WTC11 (cell line): ENCODE measurements around the gene LEKR1. TPM values are rescaled to one million over a fixed set of nuclear protein-coding genes. Genes with fewer than 3 reads are reported as not detected.
A peak's percentile ranks its signal among the peaks of the same experiment; 100 is the strongest.

Experiments used
- ATAC-seq: fragments of 200-7000 bp; cut with Tn5 transposase; 2 replicates; pipeline ENCODE4 v1.10.0; 2021; ENCODE audit warnings: mild to moderate bottlenecking, moderate library complexity
- CTCF ChIA-PET: fragments of 300-600 bp; sonication (Branson Sonifier 250); formaldehyde crosslinking; loops from one replicate; lab custom pipeline; 2021; ENCODE audit warnings: antibody characterized with exemption; lab: Charles Lee
- POLR2A ChIA-PET: fragments of 350-600 bp; sonication (Branson Sonifier 250); formaldehyde crosslinking; loops from one replicate; lab custom pipeline; 2021; ENCODE audit warnings: antibody characterized with exemption; lab: Charles Lee
- DNase-seq: peaks from one replicate; pipeline ENCODE4 v3.0.0; 2021; ENCODE audit warnings: low spot score
- H3K27ac Mint-ChIP-seq: 2 replicates; pipeline ENCODE4 v1.8.0; 2021; ENCODE audit warnings: mixed read lengths
- H3K27me3 Mint-ChIP-seq: 2 replicates; pipeline ENCODE4 v1.8.0; 2021; ENCODE audit warnings: low read depth, mild to moderate bottlenecking, moderate library complexity, mixed read lengths
- H3K36me3 Mint-ChIP-seq: 2 replicates; pipeline ENCODE4 v1.8.0; 2021; ENCODE audit warnings: mixed read lengths
- H3K4me1 Mint-ChIP-seq: 2 replicates; pipeline ENCODE4 v1.8.0; 2022; ENCODE audit warnings: mixed read lengths
- H3K4me3 Mint-ChIP-seq: 2 replicates; pipeline ENCODE4 v1.8.0; 2021; ENCODE audit warnings: mild to moderate bottlenecking, moderate library complexity, mixed read lengths
- H3K9me3 Mint-ChIP-seq: 2 replicates; pipeline ENCODE4 v1.8.0; 2021; ENCODE audit warnings: mixed read lengths
- ARID4B ChIP-seq: sonication (generic); formaldehyde crosslinking; IDR thresholded peaks from 2 replicates; pipeline ENCODE4 v1.8.0; 2023; ENCODE audit warnings: missing genetic modification reagents, mild to moderate bottlenecking, borderline replicate concordance
- ESRRA ChIP-seq: sonication (generic); formaldehyde crosslinking; IDR thresholded peaks from 2 replicates; pipeline ENCODE4 v1.8.1; 2022; ENCODE audit warnings: mild to moderate bottlenecking, missing genetic modification reagents, borderline replicate concordance
- ETV6 ChIP-seq: sonication (generic); formaldehyde crosslinking; IDR thresholded peaks from 2 replicates; pipeline ENCODE4 v1.8.1; 2022; ENCODE audit warnings: mild to moderate bottlenecking, missing genetic modification reagents
- GRHL2 ChIP-seq: fragments of 250-450 bp; sonication (Bioruptor Pico); IDR thresholded peaks from 2 replicates; pipeline ENCODE4 v1.8.0; 2022; ENCODE audit warnings: mild to moderate bottlenecking, moderate library complexity; ENCODE audit not compliant: insufficient replicate concordance, severe bottlenecking
- JUN ChIP-seq: sonication (generic); formaldehyde crosslinking; IDR thresholded peaks from 2 replicates; pipeline ENCODE4 v1.8.0; 2023; ENCODE audit warnings: mild to moderate bottlenecking, missing genetic modification reagents
- KAT7 ChIP-seq: sonication (generic); formaldehyde crosslinking; IDR thresholded peaks from 2 replicates; pipeline ENCODE4 v1.8.1; 2023; ENCODE audit warnings: missing genetic modification reagents, mild to moderate bottlenecking, borderline replicate concordance
- MLX ChIP-seq: sonication (generic); formaldehyde crosslinking; IDR thresholded peaks from 2 replicates; pipeline ENCODE4 v1.8.1; 2023; ENCODE audit warnings: mild to moderate bottlenecking, missing genetic modification reagents, moderate library complexity
- NFYB ChIP-seq: sonication (generic); formaldehyde crosslinking; conservative IDR thresholded peaks from 2 replicates; pipeline ENCODE4 v1.8.0; 2022; ENCODE audit warnings: low read depth, missing genetic modification reagents
- SP1 ChIP-seq: sonication (generic); formaldehyde crosslinking; conservative IDR thresholded peaks from 2 replicates; pipeline ENCODE4 v1.8.1; 2022; ENCODE audit warnings: missing genetic modification reagents
- TCF7 ChIP-seq: sonication (generic); formaldehyde crosslinking; IDR thresholded peaks from 2 replicates; pipeline ENCODE4 v1.8.0; 2022; ENCODE audit warnings: mild to moderate bottlenecking, low read depth, missing genetic modification reagents, moderate library complexity
- ZMAT4 ChIP-seq: fragments of 250-450 bp; sonication (Bioruptor Pico); IDR thresholded peaks from 2 replicates; pipeline ENCODE4 v1.9.0; 2021; ENCODE audit warnings: mild to moderate bottlenecking
- total RNA-seq: library from RNA; stranded (reverse); gene quantifications from 3 replicates; pipeline ENCODE4 v1.2.3, GENCODE V29; 2021
- TF ChIP-seq, protein P1 (sequence below): sonication (generic); formaldehyde crosslinking; IDR thresholded peaks from 2 replicates; pipeline ENCODE4 v1.8.1; 2023; ENCODE audit warnings: mild to moderate bottlenecking, missing genetic modification reagents, borderline replicate concordance
- TF ChIP-seq, protein P2 (sequence below): sonication (generic); formaldehyde crosslinking; IDR thresholded peaks from 2 replicates; pipeline ENCODE4 v1.8.1; 2022; ENCODE audit warnings: mild to moderate bottlenecking, missing genetic modification reagents, moderate library complexity, borderline replicate concordance
- TF ChIP-seq, protein P3 (sequence below): sonication (generic); formaldehyde crosslinking; IDR thresholded peaks from 2 replicates; pipeline ENCODE4 v1.8.0; 2022; ENCODE audit warnings: mild to moderate bottlenecking, missing genetic modification reagents
- TF ChIP-seq, protein P4 (sequence below): sonication (generic); formaldehyde crosslinking; conservative IDR thresholded peaks from 2 replicates; pipeline ENCODE4 v1.8.1; 2022; ENCODE audit warnings: mild to moderate bottlenecking, missing genetic modification reagents
- TF ChIP-seq, protein P5 (sequence below): fragments of 250-450 bp; sonication (Bioruptor Pico); IDR thresholded peaks from 2 replicates; pipeline ENCODE4 v1.9.0; 2021; ENCODE audit warnings: mild to moderate bottlenecking

The LEKR1 gene
- total RNA-seq, 1 experiment from 2014 or later, result 0.09 TPM

DNA sequence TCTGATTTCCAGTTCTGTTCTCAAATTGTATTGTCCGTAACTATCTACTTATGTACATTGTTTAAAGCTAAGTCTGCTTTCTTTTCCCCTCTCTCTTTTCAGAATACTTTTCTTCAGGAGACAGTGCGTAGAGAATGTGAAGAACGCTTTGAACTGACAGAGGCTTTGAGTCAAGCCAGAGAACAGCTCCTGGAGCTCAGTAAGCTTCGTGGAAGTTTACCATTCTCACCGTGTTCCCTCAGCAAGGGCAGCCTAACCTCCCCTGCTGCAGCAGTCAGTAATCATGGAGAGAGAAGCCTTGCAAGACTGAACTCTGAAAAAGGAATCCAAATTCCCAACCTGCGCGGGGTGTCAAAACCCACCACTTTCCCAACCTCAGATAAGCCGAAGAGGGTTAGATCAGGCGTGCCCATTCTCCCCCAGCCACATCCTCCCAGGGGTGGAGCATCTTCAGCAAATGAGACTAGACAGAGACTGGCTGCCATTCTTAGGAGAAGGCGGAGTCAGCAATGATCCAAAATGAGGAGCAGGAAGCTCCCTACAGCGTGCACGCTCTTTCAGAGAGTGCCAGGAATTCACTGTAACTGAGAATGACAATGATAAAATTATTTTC, 219.2 kb downstream of the LEKR1 start:
- H3K27me3 Mint-ChIP-seq, result no peaks in the 10 kb centered on the region
- H3K9me3 Mint-ChIP-seq, result no peaks in the 10 kb centered on the region
- DNase-seq, result peak; percentile 36
- peak; percentile 98 for ATAC-seq
- CTCF ChIA-PET, result interaction anchor here (0.6 to 1.3 kb wide), 2 partner anchors 32 to 154 kb away, joined by 3 read pairs; no protein-coding TSS in a partner anchor
- peak overlapping the region; percentile 10 for H3K4me3 Mint-ChIP-seq
- POLR2A ChIA-PET, result no interaction called here
- peaks cover 23% of the 10 kb centered on the region for H3K4me1 Mint-ChIP-seq
- H3K27ac Mint-ChIP-seq, result no peak overlapping the region
- no peaks in the 10 kb centered on the region for H3K36me3 Mint-ChIP-seq
- TF ChIP-seq TCF7 (no peak), SP1 (CRISPR knock-in tag) (no peak), NFYB (CRISPR knock-in tag) (no peak)
- TF ChIP-seq, protein P1, sequence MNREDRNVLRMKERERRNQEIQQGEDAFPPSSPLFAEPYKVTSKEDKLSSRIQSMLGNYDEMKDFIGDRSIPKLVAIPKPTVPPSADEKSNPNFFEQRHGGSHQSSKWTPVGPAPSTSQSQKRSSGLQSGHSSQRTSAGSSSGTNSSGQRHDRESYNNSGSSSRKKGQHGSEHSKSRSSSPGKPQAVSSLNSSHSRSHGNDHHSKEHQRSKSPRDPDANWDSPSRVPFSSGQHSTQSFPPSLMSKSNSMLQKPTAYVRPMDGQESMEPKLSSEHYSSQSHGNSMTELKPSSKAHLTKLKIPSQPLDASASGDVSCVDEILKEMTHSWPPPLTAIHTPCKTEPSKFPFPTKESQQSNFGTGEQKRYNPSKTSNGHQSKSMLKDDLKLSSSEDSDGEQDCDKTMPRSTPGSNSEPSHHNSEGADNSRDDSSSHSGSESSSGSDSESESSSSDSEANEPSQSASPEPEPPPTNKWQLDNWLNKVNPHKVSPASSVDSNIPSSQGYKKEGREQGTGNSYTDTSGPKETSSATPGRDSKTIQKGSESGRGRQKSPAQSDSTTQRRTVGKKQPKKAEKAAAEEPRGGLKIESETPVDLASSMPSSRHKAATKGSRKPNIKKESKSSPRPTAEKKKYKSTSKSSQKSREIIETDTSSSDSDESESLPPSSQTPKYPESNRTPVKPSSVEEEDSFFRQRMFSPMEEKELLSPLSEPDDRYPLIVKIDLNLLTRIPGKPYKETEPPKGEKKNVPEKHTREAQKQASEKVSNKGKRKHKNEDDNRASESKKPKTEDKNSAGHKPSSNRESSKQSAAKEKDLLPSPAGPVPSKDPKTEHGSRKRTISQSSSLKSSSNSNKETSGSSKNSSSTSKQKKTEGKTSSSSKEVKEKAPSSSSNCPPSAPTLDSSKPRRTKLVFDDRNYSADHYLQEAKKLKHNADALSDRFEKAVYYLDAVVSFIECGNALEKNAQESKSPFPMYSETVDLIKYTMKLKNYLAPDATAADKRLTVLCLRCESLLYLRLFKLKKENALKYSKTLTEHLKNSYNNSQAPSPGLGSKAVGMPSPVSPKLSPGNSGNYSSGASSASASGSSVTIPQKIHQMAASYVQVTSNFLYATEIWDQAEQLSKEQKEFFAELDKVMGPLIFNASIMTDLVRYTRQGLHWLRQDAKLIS, result no peak
- TF ChIP-seq, protein P2, sequence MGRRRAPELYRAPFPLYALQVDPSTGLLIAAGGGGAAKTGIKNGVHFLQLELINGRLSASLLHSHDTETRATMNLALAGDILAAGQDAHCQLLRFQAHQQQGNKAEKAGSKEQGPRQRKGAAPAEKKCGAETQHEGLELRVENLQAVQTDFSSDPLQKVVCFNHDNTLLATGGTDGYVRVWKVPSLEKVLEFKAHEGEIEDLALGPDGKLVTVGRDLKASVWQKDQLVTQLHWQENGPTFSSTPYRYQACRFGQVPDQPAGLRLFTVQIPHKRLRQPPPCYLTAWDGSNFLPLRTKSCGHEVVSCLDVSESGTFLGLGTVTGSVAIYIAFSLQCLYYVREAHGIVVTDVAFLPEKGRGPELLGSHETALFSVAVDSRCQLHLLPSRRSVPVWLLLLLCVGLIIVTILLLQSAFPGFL, result no peak
- TF ChIP-seq, protein P3, sequence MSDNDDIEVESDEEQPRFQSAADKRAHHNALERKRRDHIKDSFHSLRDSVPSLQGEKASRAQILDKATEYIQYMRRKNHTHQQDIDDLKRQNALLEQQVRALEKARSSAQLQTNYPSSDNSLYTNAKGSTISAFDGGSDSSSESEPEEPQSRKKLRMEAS, result peak; percentile 35; the same call in 1 of the 2 replicates
- TF ChIP-seq, all 79 proteins: peak for 1

DNA sequence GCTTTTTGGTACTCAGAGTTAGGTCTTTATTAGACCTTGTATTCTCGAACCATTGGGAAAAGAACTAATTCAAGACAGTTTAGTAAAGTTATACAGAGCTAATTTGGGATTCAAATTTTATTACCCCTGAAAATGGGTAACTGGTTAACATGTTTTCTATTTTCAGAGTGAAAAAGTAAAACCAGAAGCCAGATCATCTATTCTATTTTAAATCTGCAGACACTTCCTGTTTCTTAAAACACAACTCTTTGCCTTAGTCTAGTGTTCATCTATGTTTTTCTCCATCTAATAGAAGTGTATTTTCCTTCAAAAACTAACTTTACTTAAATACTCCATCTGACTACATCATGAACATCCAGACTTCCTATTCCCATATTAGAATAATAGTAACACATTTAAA, 220.4 kb downstream of the LEKR1 start:
- ChIA-PET CTCF (interaction anchor here (1.3 kb wide), 1 partner anchor 31 kb away, joined by 3 read pairs; no protein-coding TSS in a partner anchor), POLR2A (no interaction called here)
- Mint-ChIP-seq H3K9me3 (no peaks in the 10 kb centered on the region), H3K36me3 (no peaks in the 10 kb centered on the region), H3K27ac (no peak overlapping the region), H3K4me1 (peaks cover 23% of the 10 kb centered on the region), H3K4me3 (no peak overlapping the region), H3K27me3 (no peaks in the 10 kb centered on the region)
- ATAC-seq (no peak), DNase-seq (no peak)
- TF ChIP-seq KAT7 (CRISPR knock-in tag) (no peak), NFYB (CRISPR knock-in tag) (no peak), GRHL2 (CRISPR knock-in tag) (no peak)

- H3K36me3 Mint-ChIP-seq, result no peaks in the 10 kb centered on the region
- H3K4me3 Mint-ChIP-seq, result no peak overlapping the region
- POLR2A ChIA-PET, result no interaction called here
- H3K27me3 Mint-ChIP-seq, result no peaks in the 10 kb centered on the region
- ATAC-seq (no peak), DNase-seq (no peak)
- peaks cover 12% of the 10 kb centered on the region for H3K4me1 Mint-ChIP-seq
- no peak overlapping the region for H3K27ac Mint-ChIP-seq
- CTCF ChIA-PET, result no interaction called here
- no peaks in the 10 kb centered on the region for H3K9me3 Mint-ChIP-seq
- TF ChIP-seq ZMAT4 (CRISPR knock-in tag), result no peak
- TF ChIP-seq, protein P4, sequence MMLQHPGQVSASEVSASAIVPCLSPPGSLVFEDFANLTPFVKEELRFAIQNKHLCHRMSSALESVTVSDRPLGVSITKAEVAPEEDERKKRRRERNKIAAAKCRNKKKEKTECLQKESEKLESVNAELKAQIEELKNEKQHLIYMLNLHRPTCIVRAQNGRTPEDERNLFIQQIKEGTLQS (CRISPR knock-in tag), result no peak
- TF ChIP-seq MLX (CRISPR knock-in tag), result no peak
- TF ChIP-seq JUN (CRISPR knock-in tag), result no peak
- TF ChIP-seq ESRRA, result no peak
- TF ChIP-seq KAT7 (CRISPR knock-in tag), result no peak
- no peak for TF ChIP-seq ETV6
- no peak for TF ChIP-seq ARID4B (CRISPR knock-in tag)
- TF ChIP-seq, protein P5, sequence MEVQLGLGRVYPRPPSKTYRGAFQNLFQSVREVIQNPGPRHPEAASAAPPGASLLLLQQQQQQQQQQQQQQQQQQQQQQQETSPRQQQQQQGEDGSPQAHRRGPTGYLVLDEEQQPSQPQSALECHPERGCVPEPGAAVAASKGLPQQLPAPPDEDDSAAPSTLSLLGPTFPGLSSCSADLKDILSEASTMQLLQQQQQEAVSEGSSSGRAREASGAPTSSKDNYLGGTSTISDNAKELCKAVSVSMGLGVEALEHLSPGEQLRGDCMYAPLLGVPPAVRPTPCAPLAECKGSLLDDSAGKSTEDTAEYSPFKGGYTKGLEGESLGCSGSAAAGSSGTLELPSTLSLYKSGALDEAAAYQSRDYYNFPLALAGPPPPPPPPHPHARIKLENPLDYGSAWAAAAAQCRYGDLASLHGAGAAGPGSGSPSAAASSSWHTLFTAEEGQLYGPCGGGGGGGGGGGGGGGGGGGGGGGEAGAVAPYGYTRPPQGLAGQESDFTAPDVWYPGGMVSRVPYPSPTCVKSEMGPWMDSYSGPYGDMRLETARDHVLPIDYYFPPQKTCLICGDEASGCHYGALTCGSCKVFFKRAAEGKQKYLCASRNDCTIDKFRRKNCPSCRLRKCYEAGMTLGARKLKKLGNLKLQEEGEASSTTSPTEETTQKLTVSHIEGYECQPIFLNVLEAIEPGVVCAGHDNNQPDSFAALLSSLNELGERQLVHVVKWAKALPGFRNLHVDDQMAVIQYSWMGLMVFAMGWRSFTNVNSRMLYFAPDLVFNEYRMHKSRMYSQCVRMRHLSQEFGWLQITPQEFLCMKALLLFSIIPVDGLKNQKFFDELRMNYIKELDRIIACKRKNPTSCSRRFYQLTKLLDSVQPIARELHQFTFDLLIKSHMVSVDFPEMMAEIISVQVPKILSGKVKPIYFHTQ (CRISPR knock-in tag), result no peak
These were observed 224.9 kb downstream of the LEKR1 start for GRCh38 chr3:157051055-157051454.
